Ecto neural progenitor cell (in vitro differentiated cells): ENCODE results near the gene TENM4.
A peak's percentile ranks its signal among the peaks of the same experiment; 100 is the strongest.

Source experiments
- DNase-seq: peaks from one replicate; pipeline ENCODE4 v3.0.0-alpha.2; 2018; ENCODE audit warnings: low spot score

The TENM4 gene

GRCh38 chr11:78742430-78742829 is 698.4 kb downstream of the TENM4 start:
- no peak for DNase-seq

GRCh38 chr11:78741741-78742140 is 699.1 kb downstream of the TENM4 start:
- DNase-seq: no peak

- DNase-seq: no peak
Measured at GRCh38 chr11:78740199-78741071, 700.4 kb downstream of the TENM4 start.

- DNase-seq: no peak
Measured at GRCh38 chr11:78737891-78738290, 702.9 kb downstream of the TENM4 start.

- DNase-seq: no peak
Measured at GRCh38 chr11:78737301-78737700, 703.5 kb downstream of the TENM4 start.

- no peak for DNase-seq
Measured at GRCh38 chr11:78735711-78736110, 705.1 kb downstream of the TENM4 start.

- no peak for DNase-seq
Measured at GRCh38 chr11:78733031-78733430, 707.8 kb downstream of the TENM4 start.

GRCh38 chr11:78732246-78732645 is 708.6 kb downstream of the TENM4 start:
- no peak for DNase-seq

- no peak for DNase-seq
Measured at GRCh38 chr11:78731027-78731426, 709.8 kb downstream of the TENM4 start.

- no peak for DNase-seq
Measured at GRCh38 chr11:78730267-78730824, 710.5 kb downstream of the TENM4 start.

- DNase-seq: no peak
Measured at GRCh38 chr11:78727816-78728215, 713.0 kb downstream of the TENM4 start.

- no peak for DNase-seq
Measured at GRCh38 chr11:78725200-78725599, 715.6 kb downstream of the TENM4 start.

- DNase-seq: no peak
Measured at GRCh38 chr11:78722786-78723185, 718.0 kb downstream of the TENM4 start.

GRCh38 chr11:78720281-78720989 is 720.4 kb downstream of the TENM4 start:
- DNase-seq: no peak

- no peak for DNase-seq
Measured at GRCh38 chr11:78717041-78717440, 723.8 kb downstream of the TENM4 start.

- DNase-seq: peak; percentile 81
Measured at GRCh38 chr11:78715639-78716311, 725.1 kb downstream of the TENM4 start.

- DNase-seq: no peak
Measured at GRCh38 chr11:78714539-78714938, 726.3 kb downstream of the TENM4 start.

- DNase-seq: no peak
Measured at GRCh38 chr11:78711735-78712134, 729.1 kb downstream of the TENM4 start.

- DNase-seq: no peak
Measured at GRCh38 chr11:78710417-78710816, 730.4 kb downstream of the TENM4 start.

GRCh38 chr11:78708388-78708787 is 732.4 kb downstream of the TENM4 start:
- DNase-seq: no peak

GRCh38 chr11:78706551-78706950 is 734.3 kb downstream of the TENM4 start:
- no peak for DNase-seq

- DNase-seq: no peak
Measured at GRCh38 chr11:78704811-78705210, 736.0 kb downstream of the TENM4 start.
